ENCODE results near the gene UVRAG. TPM values are rescaled to one million over a fixed set of nuclear protein-coding genes. Genes with fewer than 3 reads are reported as not detected.

Gene UVRAG
- total RNA-seq, 2 donors from 2014 or later = 18.6 to 20.7 TPM

GRCh38 chr11:75939992-75940391 lies 125.0 kb downstream of the UVRAG start:
- no peak for ATAC-seq (replicated peaks in 1 of 2)
- no peaks in the 10 kb centered on the region for H3K9me3 Mint-ChIP-seq

GRCh38 chr11:75940911-75941310 lies 125.9 kb downstream of the UVRAG start:
- H3K27ac Mint-ChIP-seq = no peak overlapping the region
- H3K27me3 Mint-ChIP-seq (ENCODE audit: low read depth) = no peaks in the 10 kb centered on the region

More at GRCh38 chr11:75939992-75940391, 125.0 kb downstream of the UVRAG start:
- Mint-ChIP-seq H3K27me3 (ENCODE audit: low read depth) (no peaks in the 10 kb centered on the region), H3K27ac (no peak overlapping the region), H3K4me1 (ENCODE audit: low read depth) (no peaks in the 10 kb centered on the region), H3K36me3 (ENCODE audit: insufficient read depth in 2 of 2) (no peaks in the 10 kb centered on the region), H3K4me3 (no peak overlapping the region)
- no peak for DNase-seq

GRCh38 chr11:75944515-75944914 lies 129.5 kb downstream of the UVRAG start:
- Mint-ChIP-seq H3K27me3 (ENCODE audit: low read depth) (no peaks in the 10 kb centered on the region), H3K4me1 (ENCODE audit: low read depth) (no peaks in the 10 kb centered on the region), H3K27ac (no peak overlapping the region), H3K9me3 (no peaks in the 10 kb centered on the region), H3K36me3 (ENCODE audit: insufficient read depth in 2 of 2) (no peaks in the 10 kb centered on the region), H3K4me3 (no peak overlapping the region)
- no peak for DNase-seq
- no peak for ATAC-seq (replicated peaks in 1 of 2)

More at GRCh38 chr11:75940911-75941310, 125.9 kb downstream of the UVRAG start:
- Mint-ChIP-seq H3K4me1 (ENCODE audit: low read depth) (no peaks in the 10 kb centered on the region), H3K36me3 (ENCODE audit: insufficient read depth in 2 of 2) (no peaks in the 10 kb centered on the region), H3K9me3 (no peaks in the 10 kb centered on the region), H3K4me3 (no peak overlapping the region)
- ATAC-seq (replicated peaks in 1 of 2) (no peak), DNase-seq (no peak)

- no peak overlapping the region for H3K4me3 Mint-ChIP-seq
Measured at GRCh38 chr11:75945446-75945845, 130.4 kb downstream of the UVRAG start.

GRCh38 chr11:75945947-75946346 lies 130.9 kb downstream of the UVRAG start:
- H3K36me3 Mint-ChIP-seq (ENCODE audit: insufficient read depth in 2 of 2) = no peaks in the 10 kb centered on the region
- no peak overlapping the region for H3K4me3 Mint-ChIP-seq
- ATAC-seq (replicated peaks in 1 of 2) = no peak
- no peak for DNase-seq
- no peaks in the 10 kb centered on the region for H3K4me1 Mint-ChIP-seq (ENCODE audit: low read depth)
- no peaks in the 10 kb centered on the region for H3K9me3 Mint-ChIP-seq
- no peak overlapping the region for H3K27ac Mint-ChIP-seq
- H3K27me3 Mint-ChIP-seq (ENCODE audit: low read depth) = no peaks in the 10 kb centered on the region

More at GRCh38 chr11:75945446-75945845, 130.4 kb downstream of the UVRAG start:
- DNase-seq (no peak), ATAC-seq (replicated peaks in 1 of 2) (no peak)
- Mint-ChIP-seq H3K4me1 (ENCODE audit: low read depth) (no peaks in the 10 kb centered on the region), H3K36me3 (ENCODE audit: insufficient read depth in 2 of 2) (no peaks in the 10 kb centered on the region), H3K9me3 (no peaks in the 10 kb centered on the region), H3K27me3 (ENCODE audit: low read depth) (no peaks in the 10 kb centered on the region), H3K27ac (no peak overlapping the region)

- Mint-ChIP-seq H3K4me3 (no peak overlapping the region), H3K27me3 (ENCODE audit: low read depth) (no peaks in the 10 kb centered on the region), H3K4me1 (ENCODE audit: low read depth) (no peaks in the 10 kb centered on the region), H3K9me3 (no peaks in the 10 kb centered on the region), H3K36me3 (ENCODE audit: insufficient read depth in 2 of 2) (no peaks in the 10 kb centered on the region), H3K27ac (no peak overlapping the region)
- ATAC-seq (replicated peaks in 1 of 2) = no peak
- no peak for DNase-seq
Measured at GRCh38 chr11:75946531-75947530, 131.8 kb downstream of the UVRAG start.

- no peak for DNase-seq
- ATAC-seq (replicated peaks in 1 of 2) = no peak
- no peaks in the 10 kb centered on the region for H3K4me1 Mint-ChIP-seq (ENCODE audit: low read depth)
- no peaks in the 10 kb centered on the region for H3K27me3 Mint-ChIP-seq (ENCODE audit: low read depth)
- no peak overlapping the region for H3K4me3 Mint-ChIP-seq
- H3K9me3 Mint-ChIP-seq = no peaks in the 10 kb centered on the region
- no peak overlapping the region for H3K27ac Mint-ChIP-seq
- no peaks in the 10 kb centered on the region for H3K36me3 Mint-ChIP-seq (ENCODE audit: insufficient read depth in 2 of 2)
Measured at GRCh38 chr11:75949023-75949672, 134.1 kb downstream of the UVRAG start.

- Mint-ChIP-seq H3K4me3 (no peak overlapping the region), H3K27ac (no peak overlapping the region)
Measured at GRCh38 chr11:75950141-75950540, 135.1 kb downstream of the UVRAG start.

GRCh38 chr11:75954039-75954438 lies 139.0 kb downstream of the UVRAG start:
- no peak for DNase-seq
- no peaks in the 10 kb centered on the region for H3K4me1 Mint-ChIP-seq (ENCODE audit: low read depth)
- H3K4me3 Mint-ChIP-seq = no peak overlapping the region
- no peaks in the 10 kb centered on the region for H3K9me3 Mint-ChIP-seq
- no peak for ATAC-seq (replicated peaks in 1 of 2)
- H3K36me3 Mint-ChIP-seq (ENCODE audit: insufficient read depth in 2 of 2) = peaks cover 0 to 4% of the 10 kb centered on the region in 2 donors
- H3K27ac Mint-ChIP-seq = no peak overlapping the region
- no peaks in the 10 kb centered on the region for H3K27me3 Mint-ChIP-seq (ENCODE audit: low read depth)

More at GRCh38 chr11:75950141-75950540, 135.1 kb downstream of the UVRAG start:
- DNase-seq (no peak), ATAC-seq (replicated peaks in 1 of 2) (no peak)
- Mint-ChIP-seq H3K9me3 (no peaks in the 10 kb centered on the region), H3K36me3 (ENCODE audit: insufficient read depth in 2 of 2) (peaks cover 0 to under 1% of the 10 kb centered on the region in 2 donors), H3K27me3 (ENCODE audit: low read depth) (no peaks in the 10 kb centered on the region), H3K4me1 (ENCODE audit: low read depth) (no peaks in the 10 kb centered on the region)

- H3K9me3 Mint-ChIP-seq = no peaks in the 10 kb centered on the region
- no peak overlapping the region for H3K27ac Mint-ChIP-seq
- H3K4me1 Mint-ChIP-seq (ENCODE audit: low read depth) = peaks cover 8% of the 10 kb centered on the region
- H3K36me3 Mint-ChIP-seq (ENCODE audit: insufficient read depth in 2 of 2) = peaks cover 0 to 4% of the 10 kb centered on the region in 2 donors
- H3K27me3 Mint-ChIP-seq (ENCODE audit: low read depth) = no peaks in the 10 kb centered on the region
- no peak for ATAC-seq (replicated peaks in 1 of 2)
- DNase-seq = no peak
- no peak overlapping the region for H3K4me3 Mint-ChIP-seq
Measured at GRCh38 chr11:75955443-75955842, 140.4 kb downstream of the UVRAG start.

- Mint-ChIP-seq H3K27me3 (ENCODE audit: low read depth) (no peaks in the 10 kb centered on the region), H3K27ac (no peak overlapping the region), H3K9me3 (no peaks in the 10 kb centered on the region), H3K36me3 (ENCODE audit: insufficient read depth in 2 of 2) (peaks cover 0 to 4% of the 10 kb centered on the region in 2 donors), H3K4me1 (ENCODE audit: low read depth) (peaks cover 8% of the 10 kb centered on the region), H3K4me3 (no peak overlapping the region)
- DNase-seq = no peak
- no peak for ATAC-seq (replicated peaks in 1 of 2)
Measured at GRCh38 chr11:75959540-75959939, 144.5 kb downstream of the UVRAG start.

- no peaks in the 10 kb centered on the region for H3K27me3 Mint-ChIP-seq (ENCODE audit: low read depth)
Measured at GRCh38 chr11:75964071-75964470, 149.1 kb downstream of the UVRAG start.

GRCh38 chr11:75966537-75967287 lies 151.7 kb downstream of the UVRAG start:
- ATAC-seq (replicated peaks in 1 of 2) (peak; percentile 44 to 69), DNase-seq (no peak)
- Mint-ChIP-seq H3K4me1 (ENCODE audit: low read depth) (peaks cover 11% of the 10 kb centered on the region), H3K36me3 (ENCODE audit: insufficient read depth in 2 of 2) (no peaks in the 10 kb centered on the region), H3K27ac (no peak overlapping the region), H3K27me3 (ENCODE audit: low read depth) (no peaks in the 10 kb centered on the region), H3K9me3 (peaks cover 0 to 6% of the 10 kb centered on the region in 2 donors), H3K4me3 (no peak overlapping the region)

More at GRCh38 chr11:75964071-75964470, 149.1 kb downstream of the UVRAG start:
- Mint-ChIP-seq H3K9me3 (no peaks in the 10 kb centered on the region), H3K27ac (no peak overlapping the region), H3K4me3 (no peak overlapping the region), H3K36me3 (ENCODE audit: insufficient read depth in 2 of 2) (no peaks in the 10 kb centered on the region), H3K4me1 (ENCODE audit: low read depth) (peaks cover 18% of the 10 kb centered on the region)
- ATAC-seq (replicated peaks in 1 of 2) (no peak), DNase-seq (no peak)
